H1 (cell line): Measurements from ENCODE around the gene EPB41L2. TPM values are rescaled to one million over a fixed set of nuclear protein-coding genes. Genes with fewer than 3 reads are reported as not detected.

Source experiments
- CTCF ChIA-PET: fragments of 300-600 bp; sonication (Branson Sonifier 250); formaldehyde crosslinking; loops from one replicate; lab custom pipeline; 2021; ENCODE audit not compliant: partially characterized antibody; lab: Charles Lee
- POLR2A ChIA-PET: fragments of 300-600 bp; sonication (Branson Sonifier 250); formaldehyde crosslinking; loops from one replicate; lab custom pipeline; 2021; ENCODE audit warnings: inconsistent platforms; ENCODE audit not compliant: partially characterized antibody; lab: Charles Lee
- DNase-seq, 2 experiments: peaks; one replicate each; pipeline versions ENCODE4 v3.0.0 to v3.0.0-alpha.2; 2010 to 2022; ENCODE audit warnings: low spot score in 2 of 2, low read depth in 1 of 2, mixed read lengths in 1 of 2
- FAIRE-seq: peaks from 2 replicates; lab custom pipeline; 2011; peaks lifted over from hg19 to GRCh38; lab: Jason Lieb, UNC
- H2AFZ ChIP-seq: 2 replicates; pipeline ENCODE4 v1.8.1; 2012; ENCODE audit warnings: low read length, inconsistent platforms
- H2AK5ac ChIP-seq: 2 replicates; pipeline ENCODE4 v1.6.1; 2013; ENCODE audit warnings: low read depth, low read length
- H2BK120ac ChIP-seq: replicated peaks from 2 replicates; pipeline ENCODE3; 2013; ENCODE audit warnings: low read depth, low read length, inconsistent platforms
- H2BK12ac ChIP-seq: 2 replicates; pipeline ENCODE4 v1.6.1; 2013; ENCODE audit warnings: low read depth, low read length
- H2BK15ac ChIP-seq: 2 replicates; pipeline ENCODE4 v1.6.1; 2013; ENCODE audit warnings: low read length
- H2BK20ac ChIP-seq: 2 replicates; pipeline ENCODE4 v1.6.1; 2013; ENCODE audit warnings: low read length
- H2BK5ac ChIP-seq: 2 replicates; pipeline ENCODE4 v1.6.1; 2013; ENCODE audit warnings: low read depth, low read length
- H3K14ac ChIP-seq: 2 replicates; pipeline ENCODE4 v1.6.1; 2013; ENCODE audit warnings: inconsistent platforms; ENCODE audit not compliant: insufficient read length
- H3K18ac ChIP-seq: 2 replicates; pipeline ENCODE4 v1.6.1; 2013; ENCODE audit warnings: low read length; ENCODE audit errors: extremely low read depth
- H3K23ac ChIP-seq: 2 replicates; pipeline ENCODE4 v1.6.1; 2013; ENCODE audit warnings: inconsistent platforms; ENCODE audit not compliant: insufficient read length
- H3K23me2 ChIP-seq: 2 replicates; pipeline ENCODE4 v1.6.1; 2013; ENCODE audit warnings: low read depth, low read length
- H3K27ac ChIP-seq: 2 replicates; pipeline ENCODE4 v1.6.1; 2011; ENCODE audit warnings: low read depth, low read length, inconsistent platforms
- H3K27me3 ChIP-seq, 4 experiments: replicated peaks in 1 of 4; 1 replicate in 1 of 4; 2 replicates in 3 of 4; pipeline versions ENCODE4 v1.6.1 to v1.8.1; 2011 to 2013; ENCODE audit warnings: low read length in 3 of 4, mild to moderate bottlenecking in 3 of 4, inconsistent platforms in 2 of 4, mixed read lengths in 2 of 4, moderate library complexity in 1 of 4; ENCODE audit not compliant: control insufficient read depth in 3 of 4, insufficient read depth in 3 of 4; ENCODE audit errors: extremely low read depth in 1 of 4
- H3K36me3 ChIP-seq, 4 experiments: 2 replicates each; pipeline versions ENCODE4 v1.6.1 to v1.8.1; 2011 to 2013; ENCODE audit warnings: mild to moderate bottlenecking in 4 of 4, low read length in 3 of 4, moderate library complexity in 2 of 4, control low read depth in 1 of 4, inconsistent platforms in 1 of 4; ENCODE audit not compliant: insufficient read depth in 4 of 4, control insufficient read depth in 2 of 4
- H3K4ac ChIP-seq: replicated peaks from 2 replicates; pipeline ENCODE3; 2013; ENCODE audit warnings: low read length, low read depth, mixed read lengths, inconsistent platforms; ENCODE audit not compliant: insufficient read length
- H3K4me1 ChIP-seq, 4 experiments: replicated peaks in 1 of 4; 1 replicate in 1 of 4; 2 replicates in 3 of 4; pipeline versions ENCODE4 v1.6.1 to v1.8.1; 2011 to 2013; ENCODE audit warnings: low read length in 3 of 4, inconsistent platforms in 2 of 4, mixed read lengths in 1 of 4; ENCODE audit not compliant: insufficient read depth in 4 of 4, control insufficient read depth in 3 of 4
- H3K4me2 ChIP-seq, 2 experiments: 2 replicates each; pipeline versions ENCODE4 v1.6.1 to v1.8.1; 2011 to 2013; ENCODE audit warnings: low read depth in 2 of 2, low read length in 2 of 2, control low read depth in 1 of 2, inconsistent platforms in 1 of 2, mild to moderate bottlenecking in 1 of 2; ENCODE audit not compliant: insufficient read depth in 1 of 2
- H3K4me3 ChIP-seq, 4 experiments: fragments of 200-600, 300-600 bp in 1 of 4; sonication (generic), shearing (Covaris generic), sonication (Bioruptor Twin) in 1 of 4; 2 replicates each; pipeline versions ENCODE4 v1.5.1 to v1.8.1; 2011 to 2016; ENCODE audit warnings: low read length in 4 of 4, low read depth in 3 of 4, control low read depth in 2 of 4, inconsistent platforms in 2 of 4, mild to moderate bottlenecking in 2 of 4, mixed read lengths in 1 of 4, moderate library complexity in 1 of 4; ENCODE audit not compliant: insufficient read depth in 2 of 4; ENCODE audit errors: extremely low read depth in 1 of 4
- H3K56ac ChIP-seq: replicated peaks from 2 replicates; pipeline ENCODE3; 2013; ENCODE audit warnings: low read depth, mild to moderate bottlenecking, mixed read lengths, low read length, inconsistent platforms; ENCODE audit not compliant: insufficient read length
- H3K79me1 ChIP-seq: 2 replicates; pipeline ENCODE4 v1.6.1; 2013; ENCODE audit warnings: low read depth, low read length, control low read depth
- H3K79me2 ChIP-seq, 2 experiments: 2 replicates each; pipeline versions ENCODE4 v1.6.1 to v1.8.1; 2012 to 2013; ENCODE audit warnings: low read length in 2 of 2, mild to moderate bottlenecking in 2 of 2, inconsistent platforms in 1 of 2; ENCODE audit not compliant: insufficient read depth in 2 of 2, control insufficient read depth in 1 of 2
- H3K9ac ChIP-seq, 4 experiments: replicated peaks in 1 of 4; 1 replicate in 1 of 4; 2 replicates in 3 of 4; pipeline versions ENCODE4 v1.6.1 to v1.8.1; 2011 to 2013; ENCODE audit warnings: low read depth in 3 of 4, low read length in 3 of 4, control low read depth in 2 of 4, mild to moderate bottlenecking in 2 of 4, moderate library complexity in 2 of 4, inconsistent platforms in 1 of 4; ENCODE audit errors: extremely low read depth in 1 of 4
- H3K9me3 ChIP-seq, 2 experiments: 2 replicates each; pipeline versions ENCODE4 v1.6.1 to v1.8.1; 2012 to 2013; ENCODE audit warnings: mild to moderate bottlenecking in 2 of 2, moderate library complexity in 2 of 2, control low read depth in 1 of 2, inconsistent platforms in 1 of 2, low read depth in 1 of 2, low read length in 1 of 2, mixed read lengths in 1 of 2; ENCODE audit not compliant: insufficient read depth in 2 of 2
- H4K20me1 ChIP-seq, 2 experiments: replicated peaks in 1 of 2; 2 replicates each; pipeline versions ENCODE3 to v1.8.1; 2011 to 2013; ENCODE audit warnings: inconsistent platforms in 2 of 2, low read length in 2 of 2, mild to moderate bottlenecking in 1 of 2; ENCODE audit not compliant: insufficient read depth in 2 of 2, control insufficient read depth in 1 of 2
- H4K5ac ChIP-seq: 2 replicates; pipeline ENCODE4 v1.6.1; 2013; ENCODE audit warnings: low read length, low read depth, mixed read lengths, inconsistent platforms; ENCODE audit not compliant: insufficient read length
- H4K8ac ChIP-seq: 2 replicates; pipeline ENCODE4 v1.8.0; 2013; ENCODE audit warnings: mild to moderate bottlenecking, moderate library complexity, low read length, inconsistent platforms; ENCODE audit not compliant: insufficient read depth; ENCODE audit errors: extremely low read depth
- H4K91ac ChIP-seq: replicated peaks from 2 replicates; pipeline ENCODE3; 2013; ENCODE audit warnings: low read length, mixed read lengths, inconsistent platforms; ENCODE audit not compliant: insufficient read length
- BACH1 ChIP-seq: IDR thresholded peaks from 2 replicates; pipeline ENCODE4 v1.6.1; 2012; ENCODE audit warnings: low read length, improper control_type of control experiment
- CHD1 ChIP-seq: IDR thresholded peaks from 2 replicates; pipeline ENCODE4 v1.6.1; 2012; ENCODE audit warnings: low read depth, low read length, improper control_type of control experiment
- CHD2 ChIP-seq: IDR thresholded peaks from 2 replicates; pipeline ENCODE4 v1.6.1; 2012; ENCODE audit warnings: low read length, improper control_type of control experiment
- EZH2 ChIP-seq: fragments of 200-600 bp; sonication (generic); IDR thresholded peaks from 2 replicates; pipeline ENCODE4 v1.7.1; 2012; ENCODE audit warnings: low read depth, mild to moderate bottlenecking, moderate library complexity, low read length, inconsistent platforms; ENCODE audit not compliant: severe bottlenecking
- GTF2F1 ChIP-seq: IDR thresholded peaks from 2 replicates; pipeline ENCODE4 v1.6.1; 2012; ENCODE audit warnings: low read depth, low read length, improper control_type of control experiment, borderline replicate concordance
- HDAC6 ChIP-seq: IDR thresholded peaks from one replicate; pipeline ENCODE4 v1.7.1; 2012; ENCODE audit warnings: low read depth, mild to moderate bottlenecking, inconsistent platforms, low read length, moderate library complexity
- MAFK ChIP-seq: IDR thresholded peaks from 2 replicates; pipeline ENCODE4 v1.6.1; 2012; ENCODE audit warnings: low read depth, mild to moderate bottlenecking, improper control_type of control experiment, low read length
- NRF1 ChIP-seq: IDR thresholded peaks from 2 replicates; pipeline ENCODE4 v1.6.1; 2011; ENCODE audit warnings: mild to moderate bottlenecking, low read depth, low read length, improper control_type of control experiment
- POLR2A ChIP-seq, 2 experiments: IDR thresholded peaks; 1 replicate in 1 of 2; 2 replicates in 1 of 2; pipeline ENCODE4 v1.6.1; 2011; ENCODE audit warnings: low read depth in 2 of 2, low read length in 2 of 2, mild to moderate bottlenecking in 2 of 2; ENCODE audit errors: control extremely low read depth in 1 of 2
- SUZ12 ChIP-seq: fragments of 200-600 bp; sonication (generic); IDR thresholded peaks from 2 replicates; pipeline ENCODE4 v1.6.1; 2012; ENCODE audit warnings: mild to moderate bottlenecking, inconsistent platforms, low read length, moderate library complexity, mixed read lengths
- TCF12 ChIP-seq: IDR thresholded peaks from 2 replicates; pipeline ENCODE4 v1.6.1; 2011; ENCODE audit warnings: low read depth, mild to moderate bottlenecking, low read length
- YY1 ChIP-seq: IDR thresholded peaks from 2 replicates; pipeline ENCODE4 v1.6.1; 2011; ENCODE audit warnings: low read depth, mild to moderate bottlenecking, low read length
- WGBS, 2 experiments: shearing (Covaris generic) in 1 of 2; methylation state at CpG; one replicate each; pipeline versions ENCODE4 v1.1.6 to v1.1.7; 2013 to 2015; ENCODE audit warnings: low lambda C conversion rate in 2 of 2, mixed read lengths in 2 of 2, inconsistent platforms in 1 of 2, low coverage in 1 of 2, missing lambda C conversion rate in 1 of 2; ENCODE audit not compliant: insufficient replicate concordance in 2 of 2, insufficient coverage in 1 of 2, insufficient read length in 1 of 2; ENCODE audit errors: extremely low coverage in 1 of 2, missing lambda C conversion rate in 1 of 2; 5-methylcytosine and 5-hydroxymethylcytosine counted together
- polyA plus RNA-seq, 7 experiments: library from polyadenylated mRNA; depleted of rRNA in 3 of 7; stranded (reverse) in 5 of 7; unstranded in 2 of 7; fragments of >200 nt in 5 of 7; fragments of 200-250 nt in 2 of 7; gene quantifications; 1 replicate in 5 of 7; 2 replicates in 1 of 7; 4 replicates in 1 of 7; pipeline versions ENCODE4 v1.2.1 to v1.2.3, GENCODE V29; 2011 to 2013; ENCODE audit warnings: missing spikeins in 2 of 7, mixed read lengths in 2 of 7
- total RNA-seq: library from RNA; stranded (reverse); fragmentation: NEBNext Ultra II Directional; extraction: Animal tissue kit (Norgen Biotek cat#: 25700); gene quantifications from 2 replicates; pipeline ENCODE4 v1.2.1, GENCODE V29; 2021
- TF ChIP-seq, protein P1 (sequence below): IDR thresholded peaks from 2 replicates; pipeline ENCODE4 v1.6.1; 2012; ENCODE audit warnings: inconsistent platforms

Gene EPB41L2
- total and polyA plus RNA-seq, 2 of the 8 experiments (the other 6 are each of a cell fraction or from before 2014, with no cell fraction given) = 22.5 to 123 TPM

DNA sequence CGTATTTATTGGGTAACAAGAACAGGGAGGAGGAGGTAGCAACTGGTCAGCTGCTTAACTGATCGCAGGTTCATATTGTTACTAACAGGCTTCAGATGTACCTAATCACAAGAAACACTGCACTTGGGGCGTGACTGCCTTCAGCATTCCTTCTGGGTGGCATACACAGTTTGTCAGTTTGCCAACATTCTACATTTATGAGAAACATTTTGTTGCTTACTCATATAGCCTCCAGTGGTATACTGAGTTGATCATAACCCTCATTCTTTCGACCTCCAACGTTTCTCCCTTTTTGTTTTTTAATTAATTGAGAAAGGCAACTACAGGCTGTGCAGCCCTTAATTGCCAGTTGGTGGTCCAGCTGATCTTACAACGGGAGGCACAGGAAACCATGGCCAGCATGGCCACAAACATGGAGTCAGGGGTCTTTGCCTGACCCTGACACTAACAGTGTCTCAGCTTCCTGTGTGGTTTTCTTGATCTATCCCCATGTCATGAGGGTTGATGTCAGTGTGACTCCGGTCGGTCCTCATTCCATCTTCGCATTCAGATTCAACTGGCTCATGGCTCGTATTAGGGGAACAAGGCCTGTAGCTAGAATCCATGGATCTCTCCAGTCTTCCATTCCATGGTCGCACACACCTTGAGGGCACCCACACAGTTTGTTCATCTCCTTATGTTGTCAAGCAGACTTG, 9.4 kb downstream of the EPB41L2 start:
- Histone ChIP-seq H2BK20ac (no peak overlapping the region), H2BK120ac (no peak overlapping the region), H3K36me3 (peaks cover 0 to 16% (median 4%) of the 10 kb centered on the region in 4 experiments; a peak in 3 of 8 replicates), H3K18ac (no peak overlapping the region), H3K9me3 (peaks cover 15 to 23% of the 10 kb centered on the region in 2 experiments), H4K8ac (no peak overlapping the region), H3K14ac (no peak overlapping the region), H2BK15ac (no peak overlapping the region), H2AFZ (no peak overlapping the region), H3K79me2 (peaks cover 0 to 90% of the 10 kb centered on the region in 2 experiments; a peak in 3 of 4 replicates), H3K9ac (no peak overlapping the region), H2BK12ac (no peak overlapping the region), H4K5ac (no peak overlapping the region), H3K56ac (no peak overlapping the region), H3K4me1 (no peaks in the 10 kb centered on the region), H2AK5ac (no peak overlapping the region), H3K79me1 (peaks cover 4% of the 10 kb centered on the region; the same call in 1 of the 2 replicates), H3K27ac (no peak overlapping the region), H2BK5ac (no peak overlapping the region), H3K23me2 (no peaks in the 10 kb centered on the region), H4K91ac (no peak overlapping the region), H3K23ac (no peak overlapping the region), H3K27me3 (no peaks in the 10 kb centered on the region), H3K4me2 (no peak overlapping the region), H3K4me3 (no peak overlapping the region), H3K4ac (no peak overlapping the region), H4K20me1 (no peaks in the 10 kb centered on the region)
- DNase-seq = no peak
- FAIRE-seq = no peak
- ChIA-PET CTCF (interaction anchor here (1.5 kb wide), 1 partner anchor 19 kb away, joined by 3 read pairs; no protein-coding TSS in a partner anchor), POLR2A (no interaction called here)
- 91% methylated on average over 11 of the region's 11 CpGs; no CpG with 5 or more reads in 1 of the 2 experiments for WGBS, 2 experiments
- no peak for TF ChIP-seq NRF1
- TF ChIP-seq TCF12 = no peak
- no peak for TF ChIP-seq BACH1
- TF ChIP-seq MAFK = no peak
- no peak for TF ChIP-seq YY1
- no peak for TF ChIP-seq HDAC6
- no peak for TF ChIP-seq POLR2A (IDR thresholded peaks at IDR 0.05; ENCODE audit: control extremely low read depth in 1 of 2, low read depth in 2 of 2, low read length in 2 of 2)
- no peak for TF ChIP-seq SUZ12
- no peak for TF ChIP-seq CHD1
- TF ChIP-seq, protein P1, sequence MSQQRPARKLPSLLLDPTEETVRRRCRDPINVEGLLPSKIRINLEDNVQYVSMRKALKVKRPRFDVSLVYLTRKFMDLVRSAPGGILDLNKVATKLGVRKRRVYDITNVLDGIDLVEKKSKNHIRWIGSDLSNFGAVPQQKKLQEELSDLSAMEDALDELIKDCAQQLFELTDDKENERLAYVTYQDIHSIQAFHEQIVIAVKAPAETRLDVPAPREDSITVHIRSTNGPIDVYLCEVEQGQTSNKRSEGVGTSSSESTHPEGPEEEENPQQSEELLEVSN = no peak
- TF ChIP-seq GTF2F1 = no peak
- TF ChIP-seq CHD2 = no peak
- TF ChIP-seq EZH2 = no peak
